Activated CD8-positive, alpha-beta memory T cell treated with anti-CD3 and anti-CD28 coated beads for 4 hours (primary cell): ENCODE data around the gene RFX4.

Experiments used
- DNase-seq, 2 donors: peaks; one replicate each; pipeline ENCODE4 v3.0.0-alpha.2; 2020; ENCODE audit warnings: low read depth in 2 of 2

Gene RFX4

GRCh38 chr12:106732890-106733289, 150.1 kb downstream of the RFX4 start:
- DNase-seq = no peak

- DNase-seq = no peak
These were observed 150.9 kb downstream of the RFX4 start for GRCh38 chr12:106733660-106734059.

- DNase-seq = no peak
These were observed 153.5 kb downstream of the RFX4 start for GRCh38 chr12:106736051-106736957.

- no peak for DNase-seq
These were observed 156.5 kb downstream of the RFX4 start for GRCh38 chr12:106739318-106739717.

- DNase-seq = no peak
These were observed 157.2 kb downstream of the RFX4 start for GRCh38 chr12:106739815-106740530.

GRCh38 chr12:106740818-106741217, 158.0 kb downstream of the RFX4 start:
- DNase-seq = no peak

GRCh38 chr12:106741247-106741646, 158.4 kb downstream of the RFX4 start:
- no peak for DNase-seq

GRCh38 chr12:106743270-106743988, 160.6 kb downstream of the RFX4 start:
- no peak for DNase-seq

GRCh38 chr12:106744600-106744999, 161.8 kb downstream of the RFX4 start:
- no peak for DNase-seq

GRCh38 chr12:106745181-106745745, 162.5 kb downstream of the RFX4 start:
- DNase-seq = no peak

- no peak for DNase-seq
These were observed 165.2 kb downstream of the RFX4 start for GRCh38 chr12:106747973-106748436.

- DNase-seq = no peak
These were observed 167.7 kb downstream of the RFX4 start for GRCh38 chr12:106750524-106750923.

- peak in 1 of 2 donors; percentile 44 for DNase-seq
These were observed 170.7 kb downstream of the RFX4 start for GRCh38 chr12:106753526-106753925.

- no peak for DNase-seq
These were observed 171.5 kb downstream of the RFX4 start for GRCh38 chr12:106754331-106754730.

- no peak for DNase-seq
These were observed 175.0 kb downstream of the RFX4 start for GRCh38 chr12:106757623-106758348.

GRCh38 chr12:106758349-106759110, 175.7 kb downstream of the RFX4 start:
- no peak for DNase-seq

GRCh38 chr12:106759526-106760183, 176.9 kb downstream of the RFX4 start:
- no peak for DNase-seq

- no peak for DNase-seq
These were observed 177.4 kb downstream of the RFX4 start for GRCh38 chr12:106760184-106760531.

- DNase-seq = no peak
These were observed 181.4 kb downstream of the RFX4 start for GRCh38 chr12:106764220-106764619.

- DNase-seq = no peak
These were observed 181.9 kb downstream of the RFX4 start for GRCh38 chr12:106764738-106765137.
